GM12878 (cell line): ENCODE data around the gene NLRP10. TPM values are rescaled to one million over a fixed set of nuclear protein-coding genes. Genes with fewer than 3 reads are reported as not detected.
A peak's percentile ranks its signal among the peaks of the same experiment; 100 is the strongest.

Experiments
- ATAC-seq: fragments of 200-7000 bp; cut with Tn5 transposase; 3 replicates; pipeline ENCODE4 v1.9.1; 2020; ENCODE audit warnings: mild to moderate bottlenecking, moderate library complexity
- BruUV-seq: library from RNA; stranded (reverse); fragments of 400-500 nt; replicated peaks from 2 replicates; lab custom pipeline; 2021; lab: Mats Ljungman, UMichigan
- CTCF ChIA-PET: fragments of 300-600 bp; sonication (Branson Sonifier 250); formaldehyde crosslinking; extraction: SDS; loops from one replicate; lab custom pipeline; 2021; ENCODE audit warnings: inconsistent platforms; lab: Yijun Ruan, JAX
- POLR2A ChIA-PET: fragments of 350-600 bp; formaldehyde crosslinking; extraction: SDS; loops from one replicate; lab custom pipeline; 2021; ENCODE audit warnings: inconsistent platforms; lab: Charles Lee
- RAD21 ChIA-PET: fragments of 300-600 bp; sonication (Branson Sonifier 250); formaldehyde crosslinking; loops from one replicate; lab custom pipeline; 2023; ENCODE audit warnings: antibody characterized with exemption; ENCODE audit not compliant: unreplicated experiment; lab: Charles Lee
- SMC1A ChIA-PET: fragments of 300-600 bp; sonication (Branson Sonifier 250); formaldehyde crosslinking; loops from one replicate; lab custom pipeline; 2023; ENCODE audit not compliant: unreplicated experiment, uncharacterized antibody; lab: Charles Lee
- DNase-seq: peaks from one replicate; pipeline ENCODE4 v3.0.0-alpha.2; 2011; ENCODE audit warnings: low read depth, low spot score
- FAIRE-seq: peaks from 3 replicates; lab custom pipeline; 2011; peaks lifted over from hg19 to GRCh38; lab: Jason Lieb, UNC
- H2AFZ ChIP-seq: 2 replicates; pipeline ENCODE4 v1.6.0; 2011; ENCODE audit warnings: low read depth, low read length, control low read depth; ENCODE audit not compliant: control insufficient read depth
- H3K27ac ChIP-seq: 2 replicates; pipeline ENCODE4 v1.5.1; 2011; ENCODE audit warnings: control low read depth; ENCODE audit not compliant: control insufficient read depth, insufficient read depth
- H3K27me3 ChIP-seq, 2 experiments: replicated peaks in 1 of 2; 2 replicates each; pipeline versions ENCODE4 v1.6.0 to v1.6.1; 2011; ENCODE audit warnings: low read length in 1 of 2; ENCODE audit not compliant: control insufficient read depth in 2 of 2, insufficient read depth in 2 of 2
- H3K36me3 ChIP-seq, 2 experiments: 2 replicates each; pipeline ENCODE4 v1.5.1; 2011; ENCODE audit warnings: low read length in 1 of 2; ENCODE audit not compliant: control insufficient read depth in 2 of 2, insufficient read depth in 2 of 2
- H3K4me1 ChIP-seq: 2 replicates; pipeline ENCODE4 v1.6.1; 2011; ENCODE audit warnings: mild to moderate bottlenecking, low read length, moderate library complexity, mixed read lengths; ENCODE audit not compliant: control insufficient read depth, insufficient read depth
- H3K4me2 ChIP-seq: 2 replicates; pipeline ENCODE4 v1.6.0; 2011; ENCODE audit warnings: control low read depth; ENCODE audit not compliant: control insufficient read depth, insufficient read depth
- H3K4me3 ChIP-seq: fragments of 200-600 bp; sonication (generic); 2 replicates; pipeline ENCODE4 v1.5.1; 2016
- H3K79me2 ChIP-seq: 2 replicates; pipeline ENCODE4 v1.6.0; 2011; ENCODE audit warnings: low read length; ENCODE audit not compliant: control insufficient read depth, insufficient read depth
- H3K9ac ChIP-seq: 2 replicates; pipeline ENCODE4 v1.8.0; 2011; ENCODE audit warnings: low read length, control low read depth, mixed read lengths; ENCODE audit not compliant: control insufficient read depth, insufficient read depth
- H3K9me3 ChIP-seq: replicated peaks from 3 replicates; pipeline ENCODE4 v1.5.1; 2011; ENCODE audit warnings: mild to moderate bottlenecking, low read length; ENCODE audit not compliant: control insufficient read depth, insufficient read depth
- H4K20me1 ChIP-seq: 2 replicates; pipeline ENCODE4 v1.6.0; 2011; ENCODE audit not compliant: control insufficient read depth, insufficient read depth
- ATF7 ChIP-seq: fragments of 450-650 bp; IDR thresholded peaks from 2 replicates; pipeline ENCODE4 v1.6.1; 2016; ENCODE audit warnings: low read depth, mild to moderate bottlenecking
- CEBPB ChIP-seq, 2 experiments: fragments of 150-350 bp in 1 of 2; IDR thresholded peaks; 2 replicates each; pipeline ENCODE4 v1.6.1; 2012 to 2014; ENCODE audit warnings: low read depth in 2 of 2, low read length in 2 of 2, borderline replicate concordance in 1 of 2, inconsistent platforms in 1 of 2
- CHD1 ChIP-seq: IDR thresholded peaks from 2 replicates; pipeline ENCODE4 v1.6.1; 2012; ENCODE audit warnings: low read depth, low read length, improper control_type of control experiment
- EP300 ChIP-seq, 2 experiments: fragments of 150-350 bp in 1 of 2; IDR thresholded peaks; 2 replicates each; pipeline ENCODE4 v1.6.1; 2011 to 2012; ENCODE audit warnings: low read depth in 2 of 2, low read length in 2 of 2, borderline replicate concordance in 1 of 2, improper control_type of control experiment in 1 of 2, inconsistent platforms in 1 of 2; ENCODE audit not compliant: control insufficient read depth in 1 of 2
- IKZF2 ChIP-seq, 2 experiments: fragments of 450-650 bp; IDR thresholded peaks; 2 replicates each; pipeline ENCODE4 v1.6.1; 2017; ENCODE audit warnings: mild to moderate bottlenecking in 2 of 2, moderate library complexity in 2 of 2
- JUNB ChIP-seq: IDR thresholded peaks from 2 replicates; pipeline ENCODE4 v1.6.1; 2016; ENCODE audit warnings: antibody characterized with exemption, mild to moderate bottlenecking
- JUND ChIP-seq: IDR thresholded peaks from 2 replicates; pipeline ENCODE4 v1.6.1; 2012; ENCODE audit warnings: low read depth, mild to moderate bottlenecking, low read length, improper control_type of control experiment, moderate library complexity
- MTA2 ChIP-seq: fragments of 450-650 bp; IDR thresholded peaks from 2 replicates; pipeline ENCODE4 v1.6.1; 2016; ENCODE audit warnings: low read depth, mild to moderate bottlenecking, moderate library complexity
- NBN ChIP-seq: fragments of 450-650 bp; IDR thresholded peaks from 2 replicates; pipeline ENCODE4 v1.6.1; 2016
- NFXL1 ChIP-seq: fragments of 450-650 bp; IDR thresholded peaks from 2 replicates; pipeline ENCODE4 v1.6.1; 2017; ENCODE audit warnings: antibody characterized with exemption, mild to moderate bottlenecking, borderline replicate concordance
- NRF1 ChIP-seq: conservative IDR thresholded peaks from 2 replicates; pipeline ENCODE4 v1.6.1; 2011; ENCODE audit warnings: mild to moderate bottlenecking, low read depth, low read length, improper control_type of control experiment
- POLR2AphosphoS2 ChIP-seq: IDR thresholded peaks from 2 replicates; pipeline ENCODE4 v1.6.1; 2011; ENCODE audit warnings: low read depth, mild to moderate bottlenecking, low read length, improper control_type of control experiment, moderate library complexity
- SRF ChIP-seq, 2 experiments: IDR thresholded peaks; 2 replicates each; pipeline ENCODE4 v1.6.1; 2011; ENCODE audit warnings: low read depth in 2 of 2, low read length in 2 of 2, mild to moderate bottlenecking in 1 of 2, moderate library complexity in 1 of 2
- STAT1 ChIP-seq: fragments of 450-650 bp; conservative IDR thresholded peaks from 2 replicates; pipeline ENCODE4 v1.6.1; 2014; ENCODE audit warnings: antibody characterized with exemption, mild to moderate bottlenecking
- TARDBP ChIP-seq: IDR thresholded peaks from 2 replicates; pipeline ENCODE4 v1.6.1; 2016; ENCODE audit warnings: borderline replicate concordance
- ZNF207 ChIP-seq: fragments of 450-650 bp; IDR thresholded peaks from 2 replicates; pipeline ENCODE4 v1.6.1; 2014; ENCODE audit warnings: antibody characterized with exemption, mild to moderate bottlenecking, borderline replicate concordance
- ZNF24 ChIP-seq: fragments of 450-650 bp; IDR thresholded peaks from 2 replicates; pipeline ENCODE4 v1.6.1; 2017; ENCODE audit warnings: antibody characterized with exemption, mild to moderate bottlenecking
- ZZZ3 ChIP-seq: IDR thresholded peaks from 2 replicates; pipeline ENCODE4 v1.6.1; 2011; ENCODE audit warnings: low read depth; ENCODE audit not compliant: control insufficient read depth, insufficient read length
- WGBS: methylation state at CpG from one replicate; pipeline ENCODE4 v1.1.6; 2016; ENCODE audit warnings: low lambda C conversion rate; ENCODE audit not compliant: insufficient replicate concordance, insufficient coverage; ENCODE audit errors: missing lambda C conversion rate; 5-methylcytosine and 5-hydroxymethylcytosine counted together
- in situ Hi-C: fragments of 300-500 bp; cut with MboI; formaldehyde crosslinking; loops from 9 replicates; pipeline ENCODE4 v1.14.3; 2018; ENCODE audit warnings: mixed read lengths
- intact Hi-C: fragments of 100-400 bp; cut with micrococcal nuclease; formaldehyde crosslinking; loops from one replicate; pipeline ENCODE4 v1.14.2; 2022; ENCODE audit not compliant: unreplicated experiment
- polyA plus RNA-seq, 11 experiments: library from polyadenylated mRNA; depleted of rRNA in 4 of 11; unstranded in 6 of 11; stranded (reverse) in 5 of 11; fragments of >200 nt; fragmentation: Nextera tagmentation in 4 of 11; fragmentation: Illumina TruSeq in 1 of 11; extraction: Ambion mirVana in 4 of 11; extraction: Trizol in 1 of 11; gene quantifications; 1 replicate in 1 of 11; 2 replicates in 10 of 11; pipeline versions ENCODE4 v1.2.1 to v1.2.3, GENCODE V29; 2011 to 2016; ENCODE audit warnings: inconsistent platforms in 2 of 11, missing spikeins in 2 of 11, low read depth in 1 of 11
- total RNA-seq, 4 experiments: library from RNA; depleted of rRNA in 3 of 4; stranded (reverse); fragments of >200 nt in 3 of 4; fragmentation: Illumina TruSeq in 1 of 4; extraction: Trizol in 1 of 4; gene quantifications; 2 replicates each; pipeline versions ENCODE4 v1.2.1 to v1.2.3, GENCODE V29; 2013 to 2021
- TF ChIP-seq, protein P1 (sequence below): fragments of 450-650 bp; IDR thresholded peaks from 2 replicates; pipeline ENCODE4 v1.6.1; 2018; ENCODE audit warnings: borderline replicate concordance, mild to moderate bottlenecking; ENCODE audit not compliant: partially characterized antibody
- TF ChIP-seq, protein P2 (sequence below): IDR thresholded peaks from 2 replicates; pipeline ENCODE4 v1.6.1; 2011; ENCODE audit warnings: low read depth, low read length, improper control_type of control experiment, borderline replicate concordance

NLRP10 gene
- total and polyA plus RNA-seq, 10 of the 15 experiments (the other 5 are each of a cell fraction or from before 2014, with no cell fraction given): 0.04 TPM; not detected in 9

GRCh38 chr11:7983832-7984590 lies 18.8 kb upstream of the NLRP10 start (continued):
- TF ChIP-seq, protein P1, sequence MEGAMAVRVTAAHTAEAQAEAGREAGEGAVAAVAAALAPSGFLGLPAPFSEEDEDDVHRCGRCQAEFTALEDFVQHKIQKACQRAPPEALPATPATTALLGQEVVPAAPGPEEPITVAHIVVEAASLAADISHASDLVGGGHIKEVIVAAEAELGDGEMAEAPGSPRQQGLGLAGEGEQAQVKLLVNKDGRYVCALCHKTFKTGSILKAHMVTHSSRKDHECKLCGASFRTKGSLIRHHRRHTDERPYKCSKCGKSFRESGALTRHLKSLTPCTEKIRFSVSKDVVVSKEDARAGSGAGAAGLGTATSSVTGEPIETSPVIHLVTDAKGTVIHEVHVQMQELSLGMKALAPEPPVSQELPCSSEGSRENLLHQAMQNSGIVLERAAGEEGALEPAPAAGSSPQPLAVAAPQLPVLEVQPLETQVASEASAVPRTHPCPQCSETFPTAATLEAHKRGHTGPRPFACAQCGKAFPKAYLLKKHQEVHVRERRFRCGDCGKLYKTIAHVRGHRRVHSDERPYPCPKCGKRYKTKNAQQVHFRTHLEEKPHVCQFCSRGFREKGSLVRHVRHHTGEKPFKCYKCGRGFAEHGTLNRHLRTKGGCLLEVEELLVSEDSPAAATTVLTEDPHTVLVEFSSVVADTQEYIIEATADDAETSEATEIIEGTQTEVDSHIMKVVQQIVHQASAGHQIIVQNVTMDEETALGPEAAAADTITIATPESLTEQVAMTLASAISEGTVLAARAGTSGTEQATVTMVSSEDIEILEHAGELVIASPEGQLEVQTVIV: no peak
- TF ChIP-seq TARDBP (no peak), SRF (IDR thresholded peaks at IDR 0.05; ENCODE audit: low read depth in 2 of 2, low read length in 2 of 2) (no peak), STAT1 (no peak), ZZZ3 (no peak), POLR2AphosphoS2 (no peak), CEBPB (IDR thresholded peaks at IDR 0.05; ENCODE audit: borderline replicate concordance in 1 of 2, low read depth in 2 of 2, low read length in 2 of 2) (no peak), NRF1 (no peak)

- no TSS peak for BruUV-seq
- no peak overlapping the region for H3K4me2 ChIP-seq
- ChIA-PET CTCF (interaction anchor here (0.8 to 6.2 kb wide), 3 partner anchors 24 to 116 kb away, joined by 3 to 271 read pairs (median 3); no protein-coding TSS in a partner anchor), RAD21 (interaction anchor here (7.2 kb wide), 1 partner anchor 89 kb away, joined by 161 read pairs; no protein-coding TSS in a partner anchor), POLR2A (interaction anchor here (1.0 to 2.5 kb wide), 2 partner anchors 90 to 219 kb away, joined by 3 to 8 read pairs; no protein-coding TSS in a partner anchor), SMC1A (interaction anchor here (1.0 to 6.2 kb wide), 3 partner anchors 14 to 89 kb away, joined by 3 to 190 read pairs (median 5); partner anchors contain the start of gene NLRP10)
- H2AFZ ChIP-seq: no peak overlapping the region
- no peaks in the 10 kb centered on the region for H4K20me1 ChIP-seq
- intact Hi-C loops: no loop called here
- WGBS: 5% methylated on average over 1 of the region's 1 CpG
- H3K9ac ChIP-seq: no peak overlapping the region
- no peak for FAIRE-seq
- peaks cover 6% of the 10 kb centered on the region for H3K79me2 ChIP-seq
- no peaks in the 10 kb centered on the region for H3K27me3 ChIP-seq
- no peaks in the 10 kb centered on the region for H3K9me3 ChIP-seq
- peak; percentile 21 for DNase-seq
- in situ Hi-C loops: no loop called here
- H3K36me3 ChIP-seq: no peaks in the 10 kb centered on the region
- H3K4me1 ChIP-seq: no peaks in the 10 kb centered on the region
- H3K27ac ChIP-seq: no peak overlapping the region
- no peak overlapping the region for H3K4me3 ChIP-seq
- peak; percentile 64 for ATAC-seq
- TF ChIP-seq MTA2 (peak; percentile 82; the same call in 1 of the 2 replicates), NFXL1 (no peak), JUND (no peak), IKZF2 (IDR thresholded peaks at IDR 0.05) (peak; percentile 15 to 33; a peak in 1 of 4 replicates), ZNF207 (no peak), EP300 (IDR thresholded peaks at IDR 0.05; ENCODE audit: borderline replicate concordance in 1 of 2, control insufficient read depth in 1 of 2, low read depth in 2 of 2, low read length in 2 of 2) (peak in 1 of 2 experiments; percentile 44; a peak in 1 of 4 replicates), NBN (no peak), JUNB (no peak), ZNF24 (peak; percentile 94), ATF7 (peak; percentile 27; the same call in 1 of the 2 replicates), CHD1 (no peak)
- TF ChIP-seq, protein P2, sequence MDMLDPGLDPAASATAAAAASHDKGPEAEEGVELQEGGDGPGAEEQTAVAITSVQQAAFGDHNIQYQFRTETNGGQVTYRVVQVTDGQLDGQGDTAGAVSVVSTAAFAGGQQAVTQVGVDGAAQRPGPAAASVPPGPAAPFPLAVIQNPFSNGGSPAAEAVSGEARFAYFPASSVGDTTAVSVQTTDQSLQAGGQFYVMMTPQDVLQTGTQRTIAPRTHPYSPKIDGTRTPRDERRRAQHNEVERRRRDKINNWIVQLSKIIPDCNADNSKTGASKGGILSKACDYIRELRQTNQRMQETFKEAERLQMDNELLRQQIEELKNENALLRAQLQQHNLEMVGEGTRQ: no peak
Measured at GRCh38 chr11:7982582-7983119, 17.4 kb upstream of the NLRP10 start.
